ENCODE measurements around the gene MTA1. TPM values are rescaled to one million over a fixed set of nuclear protein-coding genes. Genes with fewer than 3 reads are reported as not detected.

MTA1 gene
- total and polyA plus RNA-seq, 4 donors = 3.7 to 28.1 (median 21.0) TPM

GRCh38 chr14:105386581-105387529, 32.8 kb upstream of the MTA1 start:
- no peak overlapping the region for H3K27ac ChIP-seq (ENCODE audit: low read depth in 1 of 2, low read length in 2 of 2)
- peaks cover 0 to 21% (median 4%) of the 10 kb centered on the region in 4 donors for H3K36me3 ChIP-seq (ENCODE audit: control insufficient read depth in 4 of 4, insufficient read depth in 3 of 4, low read depth in 1 of 4, low read length in 3 of 4)
- TF ChIP-seq, protein P1, sequence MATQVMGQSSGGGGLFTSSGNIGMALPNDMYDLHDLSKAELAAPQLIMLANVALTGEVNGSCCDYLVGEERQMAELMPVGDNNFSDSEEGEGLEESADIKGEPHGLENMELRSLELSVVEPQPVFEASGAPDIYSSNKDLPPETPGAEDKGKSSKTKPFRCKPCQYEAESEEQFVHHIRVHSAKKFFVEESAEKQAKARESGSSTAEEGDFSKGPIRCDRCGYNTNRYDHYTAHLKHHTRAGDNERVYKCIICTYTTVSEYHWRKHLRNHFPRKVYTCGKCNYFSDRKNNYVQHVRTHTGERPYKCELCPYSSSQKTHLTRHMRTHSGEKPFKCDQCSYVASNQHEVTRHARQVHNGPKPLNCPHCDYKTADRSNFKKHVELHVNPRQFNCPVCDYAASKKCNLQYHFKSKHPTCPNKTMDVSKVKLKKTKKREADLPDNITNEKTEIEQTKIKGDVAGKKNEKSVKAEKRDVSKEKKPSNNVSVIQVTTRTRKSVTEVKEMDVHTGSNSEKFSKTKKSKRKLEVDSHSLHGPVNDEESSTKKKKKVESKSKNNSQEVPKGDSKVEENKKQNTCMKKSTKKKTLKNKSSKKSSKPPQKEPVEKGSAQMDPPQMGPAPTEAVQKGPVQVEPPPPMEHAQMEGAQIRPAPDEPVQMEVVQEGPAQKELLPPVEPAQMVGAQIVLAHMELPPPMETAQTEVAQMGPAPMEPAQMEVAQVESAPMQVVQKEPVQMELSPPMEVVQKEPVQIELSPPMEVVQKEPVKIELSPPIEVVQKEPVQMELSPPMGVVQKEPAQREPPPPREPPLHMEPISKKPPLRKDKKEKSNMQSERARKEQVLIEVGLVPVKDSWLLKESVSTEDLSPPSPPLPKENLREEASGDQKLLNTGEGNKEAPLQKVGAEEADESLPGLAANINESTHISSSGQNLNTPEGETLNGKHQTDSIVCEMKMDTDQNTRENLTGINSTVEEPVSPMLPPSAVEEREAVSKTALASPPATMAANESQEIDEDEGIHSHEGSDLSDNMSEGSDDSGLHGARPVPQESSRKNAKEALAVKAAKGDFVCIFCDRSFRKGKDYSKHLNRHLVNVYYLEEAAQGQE (IDR thresholded peaks at IDR 0.05) = no peak
- TF ChIP-seq, protein P2, sequence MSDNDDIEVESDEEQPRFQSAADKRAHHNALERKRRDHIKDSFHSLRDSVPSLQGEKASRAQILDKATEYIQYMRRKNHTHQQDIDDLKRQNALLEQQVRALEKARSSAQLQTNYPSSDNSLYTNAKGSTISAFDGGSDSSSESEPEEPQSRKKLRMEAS (IDR thresholded peaks at IDR 0.05) = no peak
- 96% methylated on average over 33 of the region's 33 CpGs for WGBS
- no peaks in the 10 kb centered on the region for H3K4me1 ChIP-seq (ENCODE audit: control insufficient read depth in 4 of 4, insufficient read depth in 4 of 4, low read length in 3 of 4)
- no peaks in the 10 kb centered on the region for H3K27me3 ChIP-seq (ENCODE audit: control insufficient read depth in 4 of 4, insufficient read depth in 4 of 4, low read length in 3 of 4)
- no peaks in the 10 kb centered on the region for H3K9me3 ChIP-seq (ENCODE audit: control insufficient read depth in 4 of 4, low read length in 3 of 4)
- DNase-seq (ENCODE audit: low spot score) = no peak
- H3K4me3 ChIP-seq (ENCODE audit: low read depth in 1 of 3, low read length in 3 of 3) = no peak overlapping the region
- H3K9ac ChIP-seq (ENCODE audit: low read depth in 1 of 2, low read length in 2 of 2) = no peak overlapping the region

DNA sequence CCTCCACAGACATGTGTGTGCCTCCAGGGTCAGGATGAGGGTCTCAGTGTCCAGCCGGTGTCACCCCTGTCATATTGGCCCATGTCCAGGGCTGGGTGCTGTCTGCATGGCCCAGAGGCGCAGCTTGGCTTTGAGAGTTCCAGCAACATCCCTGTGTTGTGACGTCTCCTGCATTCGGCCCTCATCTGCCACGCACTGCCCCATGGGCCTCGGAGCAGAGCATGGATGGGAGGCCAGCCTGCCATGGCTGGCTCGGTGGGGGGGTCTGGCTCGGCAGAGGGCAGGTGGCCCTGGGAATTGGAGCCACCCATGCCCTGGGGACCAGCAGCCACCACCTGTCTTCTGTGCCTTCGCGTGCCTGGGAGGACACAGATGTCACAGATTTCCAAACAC, 32.1 kb upstream of the MTA1 start:
- TF ChIP-seq SP1 (IDR thresholded peaks at IDR 0.05) = no peak
- TF ChIP-seq YY1 (IDR thresholded peaks at IDR 0.05) = no peak
- no peak for TF ChIP-seq JUND (IDR thresholded peaks at IDR 0.05)
- no peak for TF ChIP-seq NR2F2 (IDR thresholded peaks at IDR 0.05)
- TF ChIP-seq EGR1 (IDR thresholded peaks at IDR 0.05; ENCODE audit: low read depth in 2 of 2) = no peak
- no peak for TF ChIP-seq FOXA1 (IDR thresholded peaks at IDR 0.05)
- no peak for TF ChIP-seq FOXA2 (IDR thresholded peaks at IDR 0.05)
- TF ChIP-seq RXRA (IDR thresholded peaks at IDR 0.05) = no peak
- no peak for TF ChIP-seq GABPA (IDR thresholded peaks at IDR 0.05 in 1 of 2, conservative IDR thresholded peaks at IDR 0.05 in 1 of 2)
- TF ChIP-seq, protein P2 (IDR thresholded peaks at IDR 0.05) = no peak
- TF ChIP-seq TAF1 (conservative IDR thresholded peaks at IDR 0.05) = no peak
- TF ChIP-seq RAD21 (IDR thresholded peaks at IDR 0.05) = no peak
- no peak for TF ChIP-seq HNF4G (IDR thresholded peaks at IDR 0.05)
- H3K9ac ChIP-seq (ENCODE audit: low read depth in 1 of 2, low read length in 2 of 2) = no peak overlapping the region
- no peak for DNase-seq (ENCODE audit: low spot score)
- H3K36me3 ChIP-seq (ENCODE audit: control insufficient read depth in 4 of 4, insufficient read depth in 3 of 4, low read depth in 1 of 4, low read length in 3 of 4) = peaks cover 0 to 18% (median 3%) of the 10 kb centered on the region in 4 donors
- 92% methylated on average over 10 of the region's 10 CpGs for WGBS
- no peak overlapping the region for H3K27ac ChIP-seq (ENCODE audit: low read depth in 1 of 2, low read length in 2 of 2)
- no peaks in the 10 kb centered on the region for H3K4me1 ChIP-seq (ENCODE audit: control insufficient read depth in 4 of 4, insufficient read depth in 4 of 4, low read length in 3 of 4)
- no peaks in the 10 kb centered on the region for H3K9me3 ChIP-seq (ENCODE audit: control insufficient read depth in 4 of 4, low read length in 3 of 4)
- no peaks in the 10 kb centered on the region for H3K27me3 ChIP-seq (ENCODE audit: control insufficient read depth in 4 of 4, insufficient read depth in 4 of 4, low read length in 3 of 4)
- no peak overlapping the region for H3K4me3 ChIP-seq (ENCODE audit: low read depth in 1 of 3, low read length in 3 of 3)
